ENCODE results near the gene ATP5MG. TPM values are rescaled to one million over a fixed set of nuclear protein-coding genes. Genes with fewer than 3 reads are reported as not detected.

The ATP5MG gene
- total RNA-seq, 4 donors from 2014 or later, result 36.1 to 84.5 (median 42.8) TPM

DNA sequence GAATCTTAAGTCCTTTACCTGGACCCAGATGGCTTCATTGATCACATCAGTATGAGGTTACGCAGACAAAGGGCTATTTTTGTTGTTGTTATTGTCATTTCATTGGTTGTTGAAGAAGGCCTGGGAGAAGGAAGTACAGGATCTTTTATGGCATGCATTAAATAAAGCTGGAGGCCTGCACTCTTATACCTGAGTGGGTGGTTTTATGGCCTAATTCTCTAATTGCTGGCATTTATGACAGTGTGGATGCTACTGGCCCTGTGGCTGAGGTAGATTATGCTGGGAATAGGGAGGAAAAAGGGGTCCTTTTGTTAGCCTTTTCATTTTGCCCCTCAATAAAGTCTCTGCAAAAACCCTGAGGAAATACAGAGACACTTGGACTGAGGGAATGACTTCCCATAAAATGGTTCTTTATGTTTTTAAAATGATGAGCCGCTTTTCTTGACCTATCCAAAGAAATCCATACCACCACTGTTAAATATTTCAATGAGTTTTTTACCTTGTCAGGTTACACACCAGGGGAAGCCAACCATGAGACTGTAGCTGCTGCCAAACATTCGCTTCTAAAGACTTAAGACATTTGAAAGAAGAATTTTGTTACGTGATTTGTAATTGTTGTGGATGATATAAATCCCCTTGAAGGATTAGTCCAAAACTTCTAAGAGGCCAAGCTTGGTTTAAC is 41.6 kb downstream of the ATP5MG start:
- TF ChIP-seq, protein P1, sequence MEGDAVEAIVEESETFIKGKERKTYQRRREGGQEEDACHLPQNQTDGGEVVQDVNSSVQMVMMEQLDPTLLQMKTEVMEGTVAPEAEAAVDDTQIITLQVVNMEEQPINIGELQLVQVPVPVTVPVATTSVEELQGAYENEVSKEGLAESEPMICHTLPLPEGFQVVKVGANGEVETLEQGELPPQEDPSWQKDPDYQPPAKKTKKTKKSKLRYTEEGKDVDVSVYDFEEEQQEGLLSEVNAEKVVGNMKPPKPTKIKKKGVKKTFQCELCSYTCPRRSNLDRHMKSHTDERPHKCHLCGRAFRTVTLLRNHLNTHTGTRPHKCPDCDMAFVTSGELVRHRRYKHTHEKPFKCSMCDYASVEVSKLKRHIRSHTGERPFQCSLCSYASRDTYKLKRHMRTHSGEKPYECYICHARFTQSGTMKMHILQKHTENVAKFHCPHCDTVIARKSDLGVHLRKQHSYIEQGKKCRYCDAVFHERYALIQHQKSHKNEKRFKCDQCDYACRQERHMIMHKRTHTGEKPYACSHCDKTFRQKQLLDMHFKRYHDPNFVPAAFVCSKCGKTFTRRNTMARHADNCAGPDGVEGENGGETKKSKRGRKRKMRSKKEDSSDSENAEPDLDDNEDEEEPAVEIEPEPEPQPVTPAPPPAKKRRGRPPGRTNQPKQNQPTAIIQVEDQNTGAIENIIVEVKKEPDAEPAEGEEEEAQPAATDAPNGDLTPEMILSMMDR (IDR thresholded peaks at IDR 0.05; ENCODE audit: low read depth), result no peak

DNA sequence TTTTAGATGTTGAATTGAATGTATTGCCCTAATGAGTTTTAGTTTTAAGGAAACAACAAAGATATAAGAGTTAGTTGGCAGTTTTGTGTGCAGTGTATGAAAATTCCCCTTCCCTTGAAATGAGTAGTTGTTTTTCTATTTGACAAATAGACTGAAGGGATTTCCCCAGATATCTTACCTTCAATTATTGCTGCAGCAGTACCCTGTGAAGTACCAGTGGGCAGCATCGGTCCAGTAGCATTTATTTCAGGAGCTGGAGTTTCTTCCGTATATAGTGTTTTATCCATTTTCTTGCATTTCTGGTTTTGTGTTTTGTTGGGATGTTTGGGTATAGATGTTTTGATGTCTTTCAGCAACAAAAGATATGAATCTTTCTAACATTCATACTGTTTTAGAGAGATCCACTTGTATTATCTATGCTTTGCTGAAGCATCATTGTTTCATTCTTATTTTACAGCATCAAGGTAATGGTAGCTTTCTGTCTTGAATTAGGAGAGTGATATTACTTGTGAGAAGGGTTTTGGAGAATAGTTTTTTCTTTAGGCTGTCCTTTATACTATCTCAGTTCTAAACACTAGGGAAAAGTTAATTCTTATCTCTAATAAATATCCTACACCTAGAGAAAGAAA is 42.3 kb downstream of the ATP5MG start:
- TF ChIP-seq, protein P1 (IDR thresholded peaks at IDR 0.05; ENCODE audit: low read depth), result no peak

DNA sequence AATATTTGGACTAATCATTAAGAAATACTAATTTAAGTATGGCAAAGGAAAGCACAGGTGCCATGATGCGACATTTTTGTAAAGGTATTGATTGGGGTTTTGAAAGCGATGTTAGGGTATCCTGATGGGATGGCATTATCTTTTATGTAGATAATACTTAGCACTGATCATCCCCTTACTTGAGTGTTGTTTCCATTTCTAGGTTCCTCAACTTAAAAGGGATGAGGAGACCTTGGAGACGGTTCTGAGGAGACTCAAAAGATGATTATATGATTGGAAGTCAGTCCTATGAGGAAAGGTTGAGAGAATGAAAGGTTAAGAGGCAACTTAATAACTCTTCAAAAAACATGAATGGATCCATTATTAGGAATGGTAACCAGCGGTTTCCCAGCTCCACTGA is 46.0 kb downstream of the ATP5MG start:
- TF ChIP-seq, protein P1 (IDR thresholded peaks at IDR 0.05; ENCODE audit: low read depth), result no peak

DNA sequence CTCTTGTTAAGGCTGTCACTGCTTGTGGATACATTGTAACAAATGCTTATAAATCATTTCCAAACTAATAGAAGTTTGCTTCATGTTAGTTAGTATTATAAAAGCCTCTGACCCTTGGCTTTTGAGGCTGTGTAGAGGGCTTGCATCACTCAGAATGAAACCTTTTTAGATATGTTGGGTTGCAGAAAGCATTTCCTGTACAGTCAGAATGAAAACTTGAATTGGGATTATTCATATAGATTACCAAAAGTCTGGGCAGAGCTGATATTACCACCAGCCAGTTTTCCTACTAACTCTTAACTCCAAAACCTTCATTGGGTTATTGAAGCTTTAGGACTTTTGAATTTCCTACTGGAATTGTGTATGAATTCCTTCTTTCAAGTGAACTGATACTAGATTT is 46.9 kb downstream of the ATP5MG start:
- TF ChIP-seq, protein P1 (IDR thresholded peaks at IDR 0.05; ENCODE audit: low read depth), result no peak

DNA sequence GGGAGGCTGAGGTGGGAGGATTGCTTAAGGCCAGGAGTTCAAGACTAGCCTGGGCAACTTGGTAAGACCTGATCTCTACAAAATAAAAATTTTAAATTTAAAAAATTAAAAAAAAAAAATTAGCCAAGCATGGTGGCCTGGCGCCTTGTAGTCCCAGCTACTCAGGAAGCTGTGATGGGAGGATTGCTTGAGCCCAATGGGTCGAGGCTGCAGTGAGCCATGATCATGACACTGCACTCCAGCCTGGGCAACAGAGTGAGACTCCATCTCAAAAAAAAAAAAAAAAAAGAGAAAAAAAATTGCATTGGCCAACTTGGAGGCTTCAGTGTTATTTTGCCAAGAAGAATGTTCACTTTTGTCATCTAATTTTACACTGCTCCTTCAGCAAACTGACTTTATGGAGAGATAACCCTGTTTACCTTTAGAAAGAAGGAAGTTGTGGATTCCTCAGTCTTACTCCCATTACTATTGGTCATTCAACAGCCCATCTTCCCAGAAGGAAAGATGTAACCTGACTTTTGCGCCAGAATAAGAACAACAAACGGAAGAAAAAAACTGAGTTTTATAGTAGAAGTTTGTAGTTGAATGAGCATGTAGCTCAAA is 48.0 kb downstream of the ATP5MG start:
- TF ChIP-seq, protein P1 (IDR thresholded peaks at IDR 0.05; ENCODE audit: low read depth), result no peak

DNA sequence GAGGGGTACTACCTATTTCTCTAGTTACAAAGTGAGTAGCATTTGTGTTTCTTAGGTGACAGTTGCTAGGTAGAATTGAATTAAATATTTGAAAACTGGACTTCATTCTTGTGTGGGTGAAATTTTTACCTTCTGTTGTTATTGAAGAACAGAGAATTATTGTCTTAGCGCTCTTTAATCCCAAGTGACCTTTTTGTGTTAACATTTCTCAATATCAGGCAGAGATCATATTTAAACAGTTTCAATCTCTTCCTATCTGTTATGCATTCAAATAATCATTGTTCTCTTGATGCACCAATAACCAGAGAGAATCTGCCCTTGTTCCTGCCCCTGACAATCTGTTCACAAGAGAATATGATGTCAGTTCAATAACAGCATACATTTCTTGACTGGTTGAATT is 49.0 kb downstream of the ATP5MG start:
- TF ChIP-seq, protein P1 (IDR thresholded peaks at IDR 0.05; ENCODE audit: low read depth), result no peak

Other genes starting within 250 kb of the ATP5MG start
- gene SCN4B, start 248.8 kb upstream of the ATP5MG start, total RNA-seq, result 1 to 10 TPM; 1.0 to 5.7 (median 3.2) TPM
- gene SCN2B, start 225.0 kb upstream of the ATP5MG start, total RNA-seq, result under 1 TPM in 2 of 4 donors, not detected in 2; under 0.01 to 0.19 TPM
- gene JAML, start 176.6 kb upstream of the ATP5MG start, total RNA-seq, result 10 to 100 TPM in 2 of 4 donors, 1 to 10 TPM in 2; 2.8 to 51.7 (median 14.0) TPM
- 1 to 10 TPM; 1.1 to 3.7 (median 2.0) TPM for gene MPZL3, start 149.2 kb upstream of the ATP5MG start, total RNA-seq
- 10 to 100 TPM; 14.3 to 28.0 (median 17.7) TPM for gene MPZL2, start 137.3 kb upstream of the ATP5MG start, total RNA-seq
- gene CD3E, start 96.9 kb upstream of the ATP5MG start, total RNA-seq, result 1 to 10 TPM in 3 of 4 donors, under 1 TPM in 1; 0.38 to 3.4 (median 1.8) TPM
- gene CD3D, start 58.9 kb upstream of the ATP5MG start, total RNA-seq, result 1 to 10 TPM in 3 of 4 donors, not detected in 1; 2.0 to 4.9 (median 2.4) TPM
- 1 to 10 TPM in 2 of 4 donors, under 1 TPM in 2; 0.38 to 2.1 (median 1.4) TPM for gene CD3G, start 57.3 kb upstream of the ATP5MG start, total RNA-seq
- 10 to 100 TPM; 44.8 to 57.7 (median 45.8) TPM for gene UBE4A, start 42.0 kb upstream of the ATP5MG start, total RNA-seq
- gene KMT2A, start 34.9 kb downstream of the ATP5MG start, total RNA-seq, result 10 to 100 TPM; 62.2 to 81.0 (median 69.8) TPM
- gene TTC36, start 125.9 kb downstream of the ATP5MG start, total RNA-seq, result 10 to 100 TPM in 1 of 4 donors, 1 to 10 TPM in 3; 3.1 to 71.0 (median 5.0) TPM
- 10 to 100 TPM in 3 of 4 donors, 1 to 10 TPM in 1; 6.8 to 21.9 (median 14.4) TPM for gene TMEM25, start 129.6 kb downstream of the ATP5MG start, total RNA-seq
- 10 to 100 TPM; 18.1 to 28.4 (median 24.7) TPM for gene IFT46, start 164.3 kb downstream of the ATP5MG start, total RNA-seq
- gene ARCN1, start 170.8 kb downstream of the ATP5MG start, total RNA-seq, result 100 to 1,000 TPM in 1 of 4 donors, 10 to 100 TPM in 3; 75.3 to 227 (median 96.2) TPM
- 100 to 1,000 TPM; 137 to 535 (median 197) TPM for gene PHLDB1, start 206.0 kb downstream of the ATP5MG start, total RNA-seq

All from subcutaneous adipose tissue (tissue), 4 donors.